Natural killer cell (primary cell): Measurements from ENCODE around the gene COL5A2. TPM values are rescaled to one million over a fixed set of nuclear protein-coding genes. Genes with fewer than 3 reads are reported as not detected.

Experiments
- ATAC-seq, 3 donors: fragments of 150-1000 bp in 2 of 3; fragments of 200-7000 bp in 1 of 3; cut with Tn5 transposase; 1 replicate in 1 of 3; 2 replicates in 2 of 3; pipeline ENCODE4 v1.10.0; 2021; ENCODE audit warnings: mild to moderate bottlenecking in 2 of 3, moderate library complexity in 2 of 3
- DNase-seq, 2 donors: peaks; one replicate each; pipeline versions ENCODE4 v3.0.0 to v3.0.0-alpha.2; 2013 to 2021; ENCODE audit warnings: mixed read lengths in 1 of 2
- H3K27ac ChIP-seq: one replicate; pipeline ENCODE4 v1.5.1; 2013; ENCODE audit warnings: mild to moderate bottlenecking, low read length
- H3K27me3 ChIP-seq: one replicate; pipeline ENCODE4 v1.6.1; 2013; ENCODE audit warnings: low read length; ENCODE audit not compliant: control insufficient read depth, insufficient read depth
- H3K36me3 ChIP-seq: one replicate; pipeline ENCODE4 v1.6.1; 2013; ENCODE audit warnings: low read length; ENCODE audit not compliant: control insufficient read depth, insufficient read depth
- H3K4me1 ChIP-seq: one replicate; pipeline ENCODE4 v1.6.1; 2013; ENCODE audit warnings: low read length; ENCODE audit not compliant: control insufficient read depth, insufficient read depth
- H3K4me3 ChIP-seq: one replicate; pipeline ENCODE4 v1.5.1; 2013; ENCODE audit warnings: low read length
- H3K9me3 ChIP-seq: one replicate; pipeline ENCODE4 v1.6.1; 2013; ENCODE audit warnings: low read length; ENCODE audit not compliant: control insufficient read depth, insufficient read depth
- H3K27ac Mint-ChIP-seq, 2 donors: one replicate each; pipeline ENCODE4 v1.8.0; 2022; ENCODE audit warnings: mild to moderate bottlenecking in 2 of 2, mixed read lengths in 2 of 2, moderate library complexity in 1 of 2
- H3K27me3 Mint-ChIP-seq, 2 donors: one replicate each; pipeline ENCODE4 v1.8.0; 2022; ENCODE audit warnings: low read depth in 2 of 2, mixed read lengths in 2 of 2
- H3K36me3 Mint-ChIP-seq: one replicate; pipeline ENCODE4 v1.8.0; 2022; ENCODE audit warnings: mixed read lengths
- H3K4me1 Mint-ChIP-seq, 2 donors: one replicate each; pipeline ENCODE4 v1.8.0; 2022; ENCODE audit warnings: mixed read lengths in 2 of 2
- H3K4me3 Mint-ChIP-seq: one replicate; pipeline ENCODE4 v1.8.0; 2022; ENCODE audit warnings: mild to moderate bottlenecking, moderate library complexity, mixed read lengths
- H3K9me3 Mint-ChIP-seq, 2 donors: one replicate each; pipeline ENCODE4 v1.8.0; 2022; ENCODE audit warnings: mixed read lengths in 2 of 2
- CTCF ChIP-seq: fragments of 200-600 bp; IDR thresholded peaks from one replicate; pipeline ENCODE4 v1.8.0; 2022; ENCODE audit warnings: antibody characterized with exemption
- WGBS: methylation state at CpG from one replicate; pipeline ENCODE4 v1.1.7; 2013; ENCODE audit warnings: missing lambda C conversion rate; ENCODE audit not compliant: insufficient coverage; 5-methylcytosine and 5-hydroxymethylcytosine counted together
- intact Hi-C: fragments of 100-400 bp; cut with micrococcal nuclease; formaldehyde crosslinking; loops from one replicate; pipeline ENCODE4 v1.14.2; 2022
- total RNA-seq, 4 donors: library from RNA; stranded (reverse); fragments of 120-200 nt in 1 of 4; gene quantifications; one replicate each; pipeline versions ENCODE4 v1.2.3 to v1.2.4, GENCODE V29; 2013 to 2022

The COL5A2 gene
- total RNA-seq, 3 donors from 2014 or later (not counting 1 experiment from before 2014, with no cell fraction given), result 0.38 to 0.68 (median 0.63) TPM

- Mint-ChIP-seq H3K4me1 (no peaks in the 10 kb centered on the region), H3K27me3 (no peaks in the 10 kb centered on the region), H3K9me3 (peaks cover 2 to 4% of the 10 kb centered on the region in 2 donors), H3K36me3 (no peaks in the 10 kb centered on the region), H3K4me3 (no peak overlapping the region), H3K27ac (no peak overlapping the region)
- TF ChIP-seq CTCF, result no peak
- Histone ChIP-seq H3K4me1 (no peaks in the 10 kb centered on the region), H3K27ac (no peak overlapping the region), H3K4me3 (no peak overlapping the region), H3K9me3 (no peaks in the 10 kb centered on the region), H3K27me3 (no peaks in the 10 kb centered on the region), H3K36me3 (no peaks in the 10 kb centered on the region)
- ATAC-seq, result no peak
- intact Hi-C loops, result no loop called here
- WGBS, result 75% methylated on average over 2 of the region's 3 CpGs
- no peak for DNase-seq
Measured at GRCh38 chr2:189048189-189048588, 131.4 kb downstream of the COL5A2 start.

- H3K4me3 ChIP-seq, result no peak overlapping the region
- H3K27me3 Mint-ChIP-seq, result no peaks in the 10 kb centered on the region
Measured at GRCh38 chr2:189047171-189047888, 132.2 kb downstream of the COL5A2 start.

GRCh38 chr2:189046320-189046719 is 133.2 kb downstream of the COL5A2 start:
- no CpG with 5 or more reads among the region's 2 CpGs for WGBS
- intact Hi-C loops, result no loop called here
- Histone ChIP-seq H3K36me3 (no peaks in the 10 kb centered on the region), H3K4me3 (no peak overlapping the region), H3K4me1 (no peaks in the 10 kb centered on the region), H3K27me3 (no peaks in the 10 kb centered on the region), H3K27ac (no peak overlapping the region), H3K9me3 (no peaks in the 10 kb centered on the region)
- H3K4me1 Mint-ChIP-seq, result no peaks in the 10 kb centered on the region
- H3K36me3 Mint-ChIP-seq, result no peaks in the 10 kb centered on the region
- ATAC-seq (no peak), DNase-seq (no peak)
- no peak overlapping the region for H3K27ac Mint-ChIP-seq
- no peak overlapping the region for H3K4me3 Mint-ChIP-seq
- peaks cover 2 to 4% of the 10 kb centered on the region in 2 donors for H3K9me3 Mint-ChIP-seq
- TF ChIP-seq CTCF, result no peak
- no peaks in the 10 kb centered on the region for H3K27me3 Mint-ChIP-seq

More at GRCh38 chr2:189047171-189047888, 132.2 kb downstream of the COL5A2 start:
- Mint-ChIP-seq H3K4me3 (no peak overlapping the region), H3K4me1 (no peaks in the 10 kb centered on the region), H3K36me3 (no peaks in the 10 kb centered on the region), H3K9me3 (peaks cover 2 to 4% of the 10 kb centered on the region in 2 donors), H3K27ac (no peak overlapping the region)
- no peak overlapping the region for H3K27ac ChIP-seq
- ATAC-seq, result no peak
- no peak for TF ChIP-seq CTCF
- 100% methylated on average over 1 of the region's 4 CpGs for WGBS
- no peaks in the 10 kb centered on the region for H3K27me3 ChIP-seq
- no peaks in the 10 kb centered on the region for H3K4me1 ChIP-seq
- intact Hi-C loops, result no loop called here
- no peaks in the 10 kb centered on the region for H3K36me3 ChIP-seq
- DNase-seq, result no peak
- no peaks in the 10 kb centered on the region for H3K9me3 ChIP-seq

GRCh38 chr2:189045836-189046235 is 133.7 kb downstream of the COL5A2 start:
- WGBS, result no CpG with 5 or more reads among the region's 3 CpGs
- no peak for ATAC-seq

More at GRCh38 chr2:189045836-189046235, 133.7 kb downstream of the COL5A2 start:
- Histone ChIP-seq H3K9me3 (no peaks in the 10 kb centered on the region), H3K4me1 (no peaks in the 10 kb centered on the region), H3K27me3 (no peaks in the 10 kb centered on the region), H3K27ac (no peak overlapping the region), H3K4me3 (no peak overlapping the region), H3K36me3 (no peaks in the 10 kb centered on the region)
- DNase-seq, result no peak
- H3K4me3 Mint-ChIP-seq, result no peak overlapping the region
- no peak overlapping the region for H3K27ac Mint-ChIP-seq
- H3K27me3 Mint-ChIP-seq, result no peaks in the 10 kb centered on the region
- intact Hi-C loops, result no loop called here
- TF ChIP-seq CTCF, result no peak
- peaks cover 2 to 4% of the 10 kb centered on the region in 2 donors for H3K9me3 Mint-ChIP-seq
- no peaks in the 10 kb centered on the region for H3K36me3 Mint-ChIP-seq
- no peaks in the 10 kb centered on the region for H3K4me1 Mint-ChIP-seq
